Measurements from ENCODE around the gene POU2F2.

The POU2F2 gene

DNA sequence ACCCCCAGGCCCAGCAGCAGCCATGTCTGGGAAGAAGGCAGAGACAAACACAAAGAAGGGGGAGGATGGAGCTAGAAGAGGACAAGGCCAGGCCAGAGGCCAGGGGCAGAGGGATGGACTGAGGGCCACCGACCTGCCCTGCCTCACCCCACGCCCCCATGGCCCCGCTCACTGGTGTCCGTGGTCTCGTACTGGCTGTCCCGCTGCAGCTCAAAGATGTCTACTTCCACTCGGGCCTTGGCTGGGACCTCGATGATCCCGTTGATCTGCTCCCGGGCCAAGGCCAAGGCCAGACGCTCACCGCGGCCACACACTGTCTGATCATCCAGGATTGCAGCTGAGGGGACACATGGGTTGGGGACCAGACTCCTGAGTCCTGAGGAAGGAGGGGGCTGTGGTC, 67.2 kb downstream of the POU2F2 start:
- no peak for TF ChIP-seq CSDC2 (CRISPR knock-in tag; IDR thresholded peaks at IDR 0.05)
- TF ChIP-seq, protein P1, sequence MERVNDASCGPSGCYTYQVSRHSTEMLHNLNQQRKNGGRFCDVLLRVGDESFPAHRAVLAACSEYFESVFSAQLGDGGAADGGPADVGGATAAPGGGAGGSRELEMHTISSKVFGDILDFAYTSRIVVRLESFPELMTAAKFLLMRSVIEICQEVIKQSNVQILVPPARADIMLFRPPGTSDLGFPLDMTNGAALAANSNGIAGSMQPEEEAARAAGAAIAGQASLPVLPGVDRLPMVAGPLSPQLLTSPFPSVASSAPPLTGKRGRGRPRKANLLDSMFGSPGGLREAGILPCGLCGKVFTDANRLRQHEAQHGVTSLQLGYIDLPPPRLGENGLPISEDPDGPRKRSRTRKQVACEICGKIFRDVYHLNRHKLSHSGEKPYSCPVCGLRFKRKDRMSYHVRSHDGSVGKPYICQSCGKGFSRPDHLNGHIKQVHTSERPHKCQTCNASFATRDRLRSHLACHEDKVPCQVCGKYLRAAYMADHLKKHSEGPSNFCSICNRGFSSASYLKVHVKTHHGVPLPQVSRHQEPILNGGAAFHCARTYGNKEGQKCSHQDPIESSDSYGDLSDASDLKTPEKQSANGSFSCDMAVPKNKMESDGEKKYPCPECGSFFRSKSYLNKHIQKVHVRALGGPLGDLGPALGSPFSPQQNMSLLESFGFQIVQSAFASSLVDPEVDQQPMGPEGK (CRISPR knock-in tag; IDR thresholded peaks at IDR 0.05; ENCODE audit: borderline replicate concordance), result no peak
- no peak for TF ChIP-seq TCF4 (CRISPR knock-in tag; IDR thresholded peaks at IDR 0.05; ENCODE audit: borderline replicate concordance)
- no peak for TF ChIP-seq OSR1 (CRISPR knock-in tag; IDR thresholded peaks at IDR 0.05)
- no peak for TF ChIP-seq SNAI2 (CRISPR knock-in tag; IDR thresholded peaks at IDR 0.05)
- TF ChIP-seq ISL1 (CRISPR knock-in tag; IDR thresholded peaks at IDR 0.05), result no peak
- TF ChIP-seq ESRRG (CRISPR knock-in tag; IDR thresholded peaks at IDR 0.05), result no peak
- TF ChIP-seq CREB5 (CRISPR knock-in tag; IDR thresholded peaks at IDR 0.05; ENCODE audit: low read depth), result no peak
- TF ChIP-seq ARNTL (CRISPR knock-in tag; IDR thresholded peaks at IDR 0.05; ENCODE audit: borderline replicate concordance, low read depth), result no peak
- TF ChIP-seq ZNF8 (CRISPR knock-in tag; IDR thresholded peaks at IDR 0.05), result no peak
- no peak for TF ChIP-seq GLIS3 (CRISPR knock-in tag; IDR thresholded peaks at IDR 0.05)
- TF ChIP-seq ZFP3 (CRISPR knock-in tag; IDR thresholded peaks at IDR 0.05), result no peak
- TF ChIP-seq BACH2 (CRISPR knock-in tag; IDR thresholded peaks at IDR 0.05; ENCODE audit: borderline replicate concordance), result no peak
- no peak for TF ChIP-seq ZNF565 (CRISPR knock-in tag; conservative IDR thresholded peaks at IDR 0.05; ENCODE audit: low read depth)
- ATAC-seq, result no peak

DNA sequence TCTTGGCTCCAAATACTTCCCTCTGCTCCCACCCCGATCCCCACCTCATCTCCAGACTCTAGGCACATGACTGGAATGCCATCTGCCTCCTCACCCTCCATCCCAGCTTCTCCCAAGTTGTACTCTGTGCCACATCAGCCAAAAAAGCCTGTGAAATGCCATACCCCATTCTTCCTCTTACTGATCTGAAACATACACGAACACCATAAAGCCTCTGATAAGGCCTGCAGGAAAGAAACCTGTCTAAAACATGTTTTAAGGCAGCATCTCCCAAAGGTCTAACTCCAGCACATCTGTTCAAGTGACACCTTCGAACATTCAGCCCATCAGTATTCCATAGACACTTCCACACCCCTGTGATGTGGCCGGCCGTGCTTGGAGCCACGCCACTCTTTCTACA, 67.8 kb downstream of the POU2F2 start:
- ATAC-seq, result no peak
- no peak for TF ChIP-seq PPARA (CRISPR knock-in tag; IDR thresholded peaks at IDR 0.05; ENCODE audit: borderline replicate concordance)

DNA sequence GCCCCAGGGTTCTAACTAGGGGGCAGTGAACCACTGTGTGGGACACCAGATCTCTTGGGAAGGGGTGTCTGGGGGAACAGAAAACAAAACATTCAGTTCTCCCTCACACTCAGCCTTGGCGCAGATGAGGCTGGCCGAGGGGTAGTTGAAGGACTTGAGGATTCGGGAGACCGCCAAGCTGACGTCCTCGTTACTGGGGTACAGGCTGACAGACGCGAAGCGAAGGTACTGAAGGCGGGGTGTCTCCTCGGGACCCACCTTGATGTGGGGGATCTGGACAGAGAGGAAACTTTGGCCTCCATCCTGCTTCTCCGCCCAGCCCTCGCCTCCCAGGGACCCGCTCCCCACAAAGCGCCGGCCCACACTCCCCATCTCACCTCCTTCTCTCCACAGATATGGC, 69.9 kb downstream of the POU2F2 start:
- ATAC-seq, result no peak
- TF ChIP-seq GLIS3 (CRISPR knock-in tag; IDR thresholded peaks at IDR 0.05) (no peak), ZNF565 (CRISPR knock-in tag; conservative IDR thresholded peaks at IDR 0.05; ENCODE audit: low read depth) (no peak), CSDC2 (CRISPR knock-in tag; IDR thresholded peaks at IDR 0.05) (no peak), CSRNP3 (CRISPR knock-in tag; IDR thresholded peaks at IDR 0.05) (no peak), ESRRG (CRISPR knock-in tag; IDR thresholded peaks at IDR 0.05) (no peak), ZNF8 (CRISPR knock-in tag; IDR thresholded peaks at IDR 0.05) (no peak), CREB5 (CRISPR knock-in tag; IDR thresholded peaks at IDR 0.05; ENCODE audit: low read depth) (no peak)

DNA sequence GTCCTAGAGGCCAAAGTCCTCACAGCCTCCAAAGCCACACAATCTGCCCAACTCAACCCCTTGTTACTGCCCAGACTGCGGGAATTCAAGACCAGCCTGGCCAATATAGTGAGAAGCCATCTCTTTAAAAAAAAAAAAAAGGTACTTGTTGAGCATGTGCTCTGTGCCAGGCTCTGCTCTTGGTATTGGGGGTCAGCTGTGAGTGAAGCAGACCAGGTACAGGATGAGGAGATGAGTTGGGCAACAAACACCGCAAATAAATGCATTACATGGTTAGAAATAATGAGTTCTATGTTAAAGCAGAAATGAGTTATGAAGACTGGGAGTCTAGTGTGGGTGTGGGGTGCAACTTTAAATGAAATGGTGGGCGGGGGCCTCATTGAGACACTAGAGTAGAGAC, 72.1 kb downstream of the POU2F2 start:
- TF ChIP-seq ARNTL (CRISPR knock-in tag; IDR thresholded peaks at IDR 0.05; ENCODE audit: borderline replicate concordance, low read depth) (no peak), CSDC2 (CRISPR knock-in tag; IDR thresholded peaks at IDR 0.05) (no peak), ZNF565 (CRISPR knock-in tag; conservative IDR thresholded peaks at IDR 0.05; ENCODE audit: low read depth) (no peak)
- no peak for ATAC-seq

GRCh38 chr19:42059196-42059595, 73.0 kb downstream of the POU2F2 start:
- no peak for ATAC-seq
- TF ChIP-seq TSHZ2 (CRISPR knock-in tag; IDR thresholded peaks at IDR 0.05) (no peak), ISL1 (CRISPR knock-in tag; IDR thresholded peaks at IDR 0.05) (no peak), RARB (CRISPR knock-in tag; IDR thresholded peaks at IDR 0.05) (no peak), CSDC2 (CRISPR knock-in tag; IDR thresholded peaks at IDR 0.05) (no peak), TOX (CRISPR knock-in tag; IDR thresholded peaks at IDR 0.05; ENCODE audit: borderline replicate concordance) (no peak), GLIS3 (CRISPR knock-in tag; IDR thresholded peaks at IDR 0.05) (no peak), TCF4 (CRISPR knock-in tag; IDR thresholded peaks at IDR 0.05; ENCODE audit: borderline replicate concordance) (no peak), ESRRG (CRISPR knock-in tag; IDR thresholded peaks at IDR 0.05) (no peak), OSR1 (CRISPR knock-in tag; IDR thresholded peaks at IDR 0.05) (no peak), POU6F1 (CRISPR knock-in tag; IDR thresholded peaks at IDR 0.05; ENCODE audit: borderline replicate concordance, low read depth) (no peak), ZNF8 (CRISPR knock-in tag; IDR thresholded peaks at IDR 0.05) (no peak), ZNF565 (CRISPR knock-in tag; conservative IDR thresholded peaks at IDR 0.05; ENCODE audit: low read depth) (no peak)
